HG03196 (cell line): ENCODE data around the gene PCDHA12.
"Not testable (repeated sequence)": the region's sequence is repeated elsewhere in the genome, so short reads cannot be mapped to it uniquely, and the experiment has no call there.

Source experiments
- ATAC-seq: cut with Tn5 transposase; IDR thresholded peaks from one replicate; pipeline ENCODE4 v1.9.1; 2021; ENCODE audit not compliant: unreplicated experiment

PCDHA12 gene

DNA sequence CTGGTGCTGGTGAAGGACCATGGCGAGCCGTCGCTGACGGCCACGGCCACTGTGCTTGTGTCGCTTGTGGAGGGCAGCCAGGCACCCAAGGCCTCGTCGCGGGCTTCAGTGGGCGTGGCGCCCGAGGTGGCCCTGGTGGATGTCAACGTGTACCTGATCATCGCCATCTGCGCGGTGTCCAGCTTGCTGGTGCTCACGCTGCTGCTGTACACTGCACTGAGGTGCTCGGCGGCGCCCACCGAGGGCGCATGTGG is 17.2 kb upstream of the PCDHA12 start:
- no peak for ATAC-seq

DNA sequence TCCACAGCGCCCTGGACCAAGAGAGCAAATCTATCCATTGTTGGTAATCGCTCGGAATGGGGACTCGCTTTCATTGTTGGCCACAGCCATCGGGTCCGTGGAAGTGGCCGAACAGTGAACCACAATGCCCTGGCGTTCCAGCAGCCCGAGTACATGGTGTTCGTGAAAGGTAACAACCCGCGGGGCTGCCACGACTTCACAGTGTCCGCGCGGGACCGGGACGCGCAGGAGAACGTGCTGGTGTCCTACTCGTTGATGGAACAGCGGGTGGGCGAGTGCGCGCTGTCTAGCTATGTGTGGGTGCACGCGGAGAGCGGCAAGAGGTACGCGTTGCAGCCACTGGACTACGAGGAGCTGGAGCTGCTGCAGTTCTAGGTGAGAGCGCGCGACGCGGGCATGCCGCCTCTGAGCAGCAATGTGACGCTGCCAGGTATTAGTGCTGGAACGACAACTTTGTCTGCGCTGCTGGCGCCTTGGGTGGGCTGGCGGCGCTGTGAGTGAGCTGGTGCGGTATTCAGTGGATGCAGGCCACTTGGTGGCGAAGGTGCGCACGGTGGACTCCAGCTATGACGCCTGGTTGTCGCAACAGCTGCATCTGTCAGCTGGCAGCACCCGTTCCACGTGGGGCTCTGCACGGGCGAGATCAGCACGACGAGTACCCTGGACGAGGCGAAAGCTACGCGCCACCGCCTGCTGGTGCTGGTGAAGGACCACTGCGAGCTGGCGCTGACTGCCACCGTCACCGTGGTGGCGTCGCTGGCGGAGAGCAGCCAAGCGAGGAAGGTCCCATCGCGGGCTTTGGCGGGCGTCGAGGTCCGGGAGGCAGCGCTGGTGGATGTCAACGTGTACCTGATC is 12.4 kb upstream of the PCDHA12 start:
- no peak for ATAC-seq

DNA sequence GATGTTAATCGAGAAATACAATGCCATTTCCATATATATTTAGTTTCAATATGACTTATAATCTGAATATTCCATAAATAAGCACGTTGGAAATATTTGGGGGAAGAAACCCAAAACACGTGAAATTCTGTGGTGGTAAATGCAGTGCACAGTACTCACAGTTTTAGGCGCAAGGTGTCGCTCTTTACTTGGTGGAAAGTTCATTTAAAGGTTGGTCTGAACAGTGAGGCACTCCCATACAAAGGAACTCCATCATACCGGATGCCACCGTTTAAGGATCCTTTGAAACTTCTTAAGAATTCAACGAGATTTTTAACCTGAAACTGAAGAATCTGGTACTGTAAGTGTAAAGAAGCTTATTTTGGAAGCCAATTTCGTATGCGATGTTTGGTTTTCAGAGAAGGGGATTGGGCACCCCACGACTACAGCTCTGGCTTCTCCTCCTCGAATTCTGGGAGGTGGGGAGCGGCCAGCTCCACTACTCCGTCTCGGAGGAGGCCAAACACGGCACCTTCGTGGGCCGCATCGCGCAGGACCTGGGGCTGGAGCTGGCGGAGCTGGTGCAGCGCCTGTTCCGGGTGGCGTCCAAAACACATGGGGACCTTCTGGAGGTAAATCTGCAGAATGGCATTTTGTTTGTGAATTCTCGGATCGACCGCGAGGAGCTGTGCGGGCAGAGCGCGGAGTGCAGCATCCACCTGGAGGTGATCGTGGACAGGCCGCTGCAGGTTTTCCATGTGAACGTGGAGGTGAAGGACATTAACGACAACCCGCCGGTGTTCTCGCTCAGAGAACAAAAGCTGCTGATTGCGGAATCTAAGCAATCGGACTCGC is 6.2 kb upstream of the PCDHA12 start, which contains the start of gene PCDHA11:
Gene PCDHA11, plus strand, starts transcription at position 237 of the 834 bp plus-strand sequence. Its CDS starts 147 bp downstream, at position 384.
- ATAC-seq: no peak

DNA sequence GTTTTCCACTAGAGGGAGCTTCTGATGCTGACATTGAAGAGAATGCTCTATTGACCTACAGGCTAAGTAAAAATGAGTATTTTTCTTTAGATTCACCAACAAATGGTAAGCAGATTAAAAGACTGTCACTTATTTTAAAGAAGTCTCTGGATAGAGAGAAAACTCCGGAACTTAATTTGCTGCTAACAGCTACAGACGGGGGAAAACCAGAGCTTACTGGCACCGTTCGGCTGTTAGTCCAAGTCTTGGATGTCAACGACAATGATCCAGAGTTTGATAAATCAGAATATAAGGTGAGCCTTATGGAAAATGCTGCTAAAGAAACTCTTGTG is 5.6 kb upstream of the PCDHA12 start:
- no peak for ATAC-seq

DNA sequence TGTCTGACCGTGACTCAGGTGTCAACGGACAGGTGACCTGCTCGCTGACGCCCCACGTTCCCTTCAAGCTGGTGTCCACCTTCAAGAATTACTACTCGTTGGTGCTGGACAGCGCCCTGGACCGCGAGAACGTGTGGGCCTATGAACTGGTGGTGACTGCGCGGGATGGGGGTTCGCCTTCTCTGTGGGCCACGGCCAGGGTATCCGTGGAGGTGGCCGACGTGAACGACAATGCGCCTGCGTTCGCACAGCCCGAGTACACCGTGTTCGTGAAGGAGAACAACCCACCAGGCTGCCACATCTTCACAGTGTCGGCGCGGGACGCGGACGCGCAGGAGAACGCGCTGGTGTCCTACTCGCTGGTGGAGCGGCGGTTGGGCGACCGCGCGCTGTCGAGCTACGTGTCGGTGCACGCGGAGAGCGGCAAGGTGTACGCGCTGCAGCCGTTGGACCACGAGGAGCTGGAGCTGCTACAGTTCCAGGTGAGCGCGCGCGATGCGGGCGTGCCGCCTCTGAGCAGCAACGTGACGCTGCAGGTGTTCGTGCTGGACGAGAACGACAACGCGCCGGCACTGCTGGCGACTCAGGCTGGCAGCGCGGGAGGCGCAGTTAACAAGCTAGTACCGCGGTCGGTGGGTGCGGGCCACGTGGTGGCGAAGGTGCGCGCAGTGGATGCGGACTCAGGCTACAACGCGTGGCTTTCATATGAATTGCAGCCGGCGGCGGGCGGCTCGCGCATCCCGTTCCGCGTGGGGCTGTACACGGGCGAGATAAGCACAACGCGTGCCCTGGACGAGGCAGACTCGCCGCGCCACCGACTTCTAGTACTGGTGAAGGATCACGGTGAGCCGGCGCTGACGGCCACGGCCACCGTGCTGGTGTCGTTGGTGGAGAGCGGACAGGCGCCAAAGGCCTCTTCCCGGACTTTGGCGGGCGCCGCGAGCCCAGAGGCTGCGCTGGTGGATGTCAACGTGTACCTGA is 4.6 kb upstream of the PCDHA12 start:
- no peak for ATAC-seq

DNA sequence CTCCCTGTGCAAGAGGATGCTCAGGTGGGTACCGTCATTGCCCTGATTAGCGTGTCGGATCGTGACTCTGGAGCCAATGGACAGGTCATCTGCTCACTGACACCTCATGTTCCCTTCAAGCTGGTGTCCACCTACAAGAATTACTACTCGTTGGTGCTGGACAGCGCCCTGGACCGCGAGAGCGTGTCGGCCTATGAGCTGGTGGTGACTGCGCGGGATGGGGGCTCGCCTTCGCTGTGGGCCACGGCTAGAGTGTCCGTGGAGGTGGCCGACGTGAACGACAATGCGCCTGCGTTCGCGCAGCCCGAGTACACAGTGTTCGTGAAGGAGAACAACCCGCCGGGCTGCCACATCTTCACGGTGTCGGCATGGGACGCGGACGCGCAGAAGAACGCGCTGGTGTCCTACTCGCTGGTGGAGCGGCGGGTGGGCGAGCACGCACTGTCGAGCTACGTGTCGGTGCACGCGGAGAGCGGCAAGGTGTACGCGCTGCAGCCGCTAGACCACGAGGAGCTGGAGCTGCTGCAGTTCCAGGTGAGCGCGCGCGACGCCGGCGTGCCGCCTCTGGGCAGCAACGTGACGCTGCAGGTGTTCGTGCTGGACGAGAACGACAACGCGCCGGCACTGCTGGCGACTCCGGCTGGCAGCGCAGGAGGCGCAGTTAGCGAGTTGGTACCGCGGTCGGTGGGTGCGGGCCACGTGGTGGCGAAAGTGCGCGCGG is 1.6 kb downstream of the PCDHA12 start:
- ATAC-seq: not testable (repeated sequence)

DNA sequence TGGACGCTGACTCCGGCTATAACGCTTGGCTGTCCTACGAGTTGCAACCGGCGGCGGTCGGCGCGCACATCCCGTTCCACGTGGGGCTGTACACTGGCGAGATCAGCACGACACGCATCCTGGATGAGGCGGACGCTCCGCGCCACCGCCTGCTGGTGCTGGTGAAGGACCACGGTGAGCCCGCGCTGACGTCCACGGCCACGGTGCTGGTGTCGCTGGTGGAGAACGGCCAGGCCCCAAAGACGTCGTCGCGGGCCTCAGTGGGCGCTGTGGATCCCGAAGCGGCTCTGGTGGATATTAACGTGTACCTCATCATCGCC is 2.1 kb downstream of the PCDHA12 start:
- ATAC-seq: no peak

DNA sequence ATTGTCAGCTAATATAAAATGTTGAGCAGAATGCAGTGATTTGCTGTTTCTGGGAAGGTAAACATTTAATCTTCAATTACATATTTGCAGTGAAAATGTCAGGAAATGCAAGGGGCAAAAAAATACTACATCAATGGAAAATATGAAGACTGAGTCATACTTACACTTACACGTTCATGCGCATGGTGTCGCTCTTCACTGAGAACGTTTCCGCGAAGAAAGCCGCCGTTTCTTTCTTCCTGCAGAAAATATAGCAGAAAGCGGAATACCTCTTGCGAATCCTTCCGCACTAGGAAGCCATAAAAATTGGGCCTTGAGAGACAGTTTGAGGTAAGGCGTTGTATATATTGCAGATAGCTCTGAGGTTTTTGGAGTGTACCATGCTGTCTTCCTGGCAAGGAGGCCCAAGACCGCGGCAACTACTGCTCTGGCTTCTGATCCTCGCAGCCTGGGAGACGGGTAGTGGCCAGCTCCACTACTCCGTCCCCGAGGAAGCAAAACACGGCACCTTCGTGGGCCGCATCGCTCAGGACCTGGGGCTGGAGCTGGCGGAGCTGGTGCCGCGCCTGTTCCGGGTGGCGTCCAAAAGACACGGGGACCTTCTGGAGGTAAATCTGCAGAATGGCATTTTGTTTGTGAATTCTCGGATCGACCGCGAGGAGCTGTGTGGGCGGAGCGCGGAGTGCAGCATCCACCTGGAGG is 6.9 kb downstream of the PCDHA12 start, which contains the start of gene PCDHA13:
Gene PCDHA13, plus strand, starts transcription at position 236 of the 702 bp plus-strand sequence. Its CDS starts 145 bp downstream, at position 381.
- no peak for ATAC-seq

DNA sequence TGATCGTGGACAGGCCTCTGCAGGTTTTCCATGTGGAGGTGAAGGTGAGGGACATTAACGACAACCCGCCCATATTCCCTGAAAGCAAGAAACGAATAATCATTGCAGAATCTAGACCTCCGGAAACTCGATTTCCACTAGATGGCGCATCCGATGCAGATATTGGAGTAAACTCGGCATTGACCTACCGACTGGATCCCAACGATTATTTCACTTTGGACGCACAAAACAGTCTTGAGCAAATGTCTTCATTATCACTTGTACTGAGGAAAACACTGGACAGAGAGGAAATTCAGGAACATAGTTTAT is 7.4 kb downstream of the PCDHA12 start:
- no peak for ATAC-seq

DNA sequence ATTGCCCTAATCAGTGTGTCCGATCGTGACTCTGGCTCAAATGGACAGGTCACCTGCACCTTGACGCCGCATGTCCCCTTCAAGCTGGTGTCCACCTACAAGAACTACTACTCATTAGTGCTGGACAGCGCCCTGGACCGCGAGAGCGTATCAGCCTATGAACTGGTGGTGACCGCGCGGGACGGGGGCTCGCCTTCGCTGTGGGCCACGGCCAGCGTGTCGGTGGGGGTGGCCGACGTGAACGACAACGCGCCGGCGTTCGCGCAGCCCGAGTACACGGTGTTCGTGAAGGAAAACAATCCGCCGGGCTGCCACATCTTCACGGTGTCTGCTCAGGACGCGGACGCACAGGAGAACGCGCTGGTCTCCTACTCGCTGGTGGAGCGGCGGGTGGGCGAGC is 8.3 kb downstream of the PCDHA12 start:
- ATAC-seq: no peak

DNA sequence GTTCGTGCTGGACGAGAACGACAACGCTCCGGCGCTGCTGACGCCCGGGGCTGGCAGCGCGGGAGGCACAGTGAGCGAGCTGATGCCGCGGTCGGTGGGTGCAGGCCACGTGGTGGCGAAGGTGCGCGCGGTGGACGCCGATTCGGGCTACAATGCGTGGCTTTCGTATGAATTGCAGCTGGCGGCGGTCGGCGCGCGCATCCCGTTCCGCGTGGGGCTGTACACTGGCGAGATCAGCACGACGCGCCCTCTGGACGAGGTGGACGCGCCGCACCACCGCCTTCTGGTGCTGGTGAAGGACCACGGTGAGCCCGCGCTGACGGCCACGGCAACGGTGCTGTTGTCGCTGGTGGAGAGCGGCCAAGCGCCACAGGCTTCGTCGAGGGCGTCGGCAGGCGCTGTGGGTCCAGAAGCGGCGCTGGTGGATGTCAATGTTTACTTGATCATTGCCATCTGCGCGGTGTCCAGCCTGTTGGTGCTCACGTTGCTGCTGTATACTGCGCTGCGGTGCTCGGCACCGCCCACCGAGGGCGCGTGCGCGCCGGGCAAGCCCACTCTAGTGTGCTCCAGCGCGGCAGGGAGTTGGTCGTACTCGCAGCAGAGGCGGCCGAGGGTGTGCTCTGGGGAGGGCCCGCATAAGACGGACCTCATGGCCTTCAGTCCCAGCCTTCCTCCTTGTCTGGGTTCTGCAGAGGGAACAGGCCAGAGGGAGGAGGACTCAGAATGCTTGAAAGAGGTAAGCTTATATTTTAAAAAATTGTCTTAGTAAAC is 9.0 kb downstream of the PCDHA12 start:
- ATAC-seq: no peak

DNA sequence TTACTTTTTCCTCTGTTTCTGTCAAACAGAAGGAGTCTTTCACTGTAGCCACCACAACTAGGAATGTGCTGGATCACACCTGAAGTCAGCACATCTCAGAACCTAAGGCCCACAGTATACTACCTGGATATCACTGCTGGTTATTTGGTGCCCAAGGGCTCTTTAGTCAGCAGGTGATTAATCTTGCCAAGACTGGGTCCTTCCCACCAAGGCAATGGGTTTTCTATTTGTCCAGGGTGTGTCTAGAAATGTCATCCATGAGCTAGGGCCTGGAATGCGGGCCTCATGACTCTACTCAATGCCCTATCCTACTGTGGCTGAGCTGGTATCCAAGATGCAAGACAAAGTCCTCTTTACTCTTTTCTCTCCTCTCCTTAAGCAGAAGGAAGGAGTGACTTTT is 41.2 kb downstream of the PCDHA12 start:
- no peak for ATAC-seq

DNA sequence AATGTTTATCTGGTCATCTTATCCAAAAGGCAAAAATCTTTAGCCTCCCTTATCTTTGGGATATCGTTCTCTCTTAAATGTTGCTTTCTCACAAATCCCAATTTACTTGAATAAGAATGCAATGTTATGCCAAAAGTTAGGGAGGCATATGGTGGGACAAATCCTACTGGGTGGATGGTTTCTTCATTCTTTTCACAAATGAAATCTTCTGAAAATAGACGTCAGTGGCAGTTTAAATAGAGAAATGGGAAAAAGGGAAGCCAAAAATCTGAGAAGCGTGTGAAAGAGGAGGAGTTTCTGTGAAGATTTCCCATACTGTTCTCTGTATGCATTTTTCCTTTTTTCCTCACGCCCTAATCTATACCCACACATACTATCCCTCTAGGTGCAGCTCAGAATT is 48.5 kb downstream of the PCDHA12 start:
- no peak for ATAC-seq

DNA sequence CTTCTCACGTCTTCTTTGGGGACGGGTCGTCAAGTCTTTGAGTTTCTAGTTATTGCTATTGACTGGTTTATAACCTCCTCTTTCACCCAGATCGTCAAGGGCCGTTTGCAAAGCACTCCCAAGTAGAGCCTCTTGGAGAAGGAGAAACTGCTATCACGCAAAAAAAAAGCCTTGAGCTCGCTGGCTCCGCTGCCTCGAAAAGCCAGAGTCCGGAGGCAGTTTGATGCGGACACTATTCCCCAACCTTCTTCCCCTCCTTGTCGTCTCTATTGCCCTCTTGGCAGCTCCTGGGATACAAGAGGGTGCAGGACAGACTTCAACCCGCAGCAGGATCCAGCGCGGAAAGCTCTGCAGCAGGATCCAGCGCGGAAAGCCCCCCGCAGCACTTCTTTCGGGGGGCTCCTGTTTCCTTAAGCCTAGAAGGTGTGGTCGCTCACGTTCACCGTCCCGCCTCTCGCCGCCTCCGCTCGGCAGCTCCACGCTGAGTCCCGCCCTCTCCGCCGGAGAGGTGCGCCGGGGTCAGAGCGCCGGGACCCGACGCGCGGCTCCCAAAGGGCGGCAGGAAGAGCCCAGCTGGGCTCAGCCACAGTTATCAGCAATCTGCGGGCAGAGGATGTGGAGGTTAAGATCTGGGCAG is 50.8 kb downstream of the PCDHA12 start, which contains the start of gene PCDHAC1:
Gene PCDHAC1, plus strand, starts transcription at position 494 of the 637 bp plus-strand sequence. CDS start 594 bp downstream, outside the sequence.
- no peak for ATAC-seq

DNA sequence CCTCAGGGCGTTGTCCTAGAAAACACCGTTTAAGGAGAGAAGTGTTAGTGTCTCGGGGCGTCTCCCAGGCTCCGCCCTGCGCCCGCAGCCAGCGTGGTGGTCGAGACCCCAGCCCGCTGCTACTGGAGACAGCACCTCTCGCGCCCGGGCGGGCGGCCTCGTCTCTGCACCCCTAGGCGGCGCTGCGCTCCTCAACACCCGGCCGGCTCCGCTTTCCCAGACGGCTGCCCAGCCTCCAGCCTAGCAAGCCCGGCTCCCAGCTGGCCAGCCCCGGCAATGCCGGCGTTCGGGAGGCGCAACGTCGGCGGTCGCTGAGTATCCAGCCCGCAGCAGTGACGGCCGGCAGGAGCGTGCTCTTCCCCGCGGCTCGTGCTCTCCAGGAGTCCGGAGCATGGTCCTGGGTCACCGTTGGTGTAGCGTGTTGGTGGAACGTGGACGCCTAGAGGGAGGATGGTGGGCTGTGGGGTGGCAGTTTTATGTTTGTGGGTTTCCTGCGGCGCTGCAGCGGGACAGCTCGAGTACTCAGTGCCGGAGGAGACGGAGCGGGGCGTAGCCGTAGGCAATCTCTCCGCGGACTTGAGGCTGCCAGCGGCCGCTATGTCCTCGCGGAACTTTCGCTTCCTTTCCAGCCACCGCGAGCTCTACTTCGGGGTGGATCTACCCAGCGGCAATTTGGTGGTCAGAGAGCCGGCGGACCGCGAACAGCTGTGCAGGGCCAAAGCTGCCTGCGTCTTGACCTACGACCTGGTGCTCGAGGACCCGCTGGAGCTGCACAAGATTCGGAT is 51.5 kb downstream of the PCDHA12 start:
- ATAC-seq: no peak

DNA sequence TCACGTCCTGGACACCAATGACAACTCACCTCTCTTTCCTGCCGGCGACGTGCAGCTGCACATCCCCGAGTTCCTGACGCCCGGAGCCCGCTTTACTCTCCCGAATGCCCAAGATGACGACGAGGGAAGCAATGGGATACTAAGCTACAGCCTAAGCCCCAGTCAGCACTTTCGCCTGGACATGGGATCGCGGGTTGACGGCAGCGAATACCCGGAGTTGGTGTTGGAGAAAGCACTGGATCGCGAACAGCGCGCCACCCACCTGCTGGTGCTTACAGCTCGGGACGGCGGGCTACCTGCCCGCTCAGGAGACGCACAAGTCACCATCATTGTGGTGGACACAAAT is 52.1 kb downstream of the PCDHA12 start:
- no peak for ATAC-seq
